SHP77 treated with DMSO at 0.1 percent for 48 hours (cell line): ENCODE measurements around the gene EXOC6.

Experiments
- DNase-seq: peaks from one replicate; lab custom pipeline; 2025; lab: John Stamatoyannopoulos, UW

The EXOC6 gene

GRCh38 chr10:93023013-93023650 is 174.8 kb downstream of the EXOC6 start:
- no peak for DNase-seq

GRCh38 chr10:93026072-93026471 is 177.8 kb downstream of the EXOC6 start:
- DNase-seq, result no peak

- DNase-seq, result no peak
Observed at GRCh38 chr10:93027508-93027907, 179.2 kb downstream of the EXOC6 start.

GRCh38 chr10:93028883-93029282 is 180.6 kb downstream of the EXOC6 start:
- no peak for DNase-seq

GRCh38 chr10:93030409-93030808 is 182.1 kb downstream of the EXOC6 start:
- no peak for DNase-seq

GRCh38 chr10:93032105-93032808 is 183.9 kb downstream of the EXOC6 start:
- no peak for DNase-seq

GRCh38 chr10:93032809-93033137 is 184.5 kb downstream of the EXOC6 start:
- no peak for DNase-seq

- DNase-seq, result no peak
Observed at GRCh38 chr10:93034426-93034825, 186.1 kb downstream of the EXOC6 start.

GRCh38 chr10:93039110-93039509 is 190.8 kb downstream of the EXOC6 start:
- no peak for DNase-seq

- no peak for DNase-seq
Observed at GRCh38 chr10:93039721-93040120, 191.4 kb downstream of the EXOC6 start.

GRCh38 chr10:93054486-93054885 is 206.2 kb downstream of the EXOC6 start:
- DNase-seq, result no peak

- no peak for DNase-seq
Observed at GRCh38 chr10:93058139-93058538, 209.8 kb downstream of the EXOC6 start.

GRCh38 chr10:93059975-93060886 is 211.9 kb downstream of the EXOC6 start, which contains the start of gene CYP26C1:
Gene CYP26C1, plus strand, starts transcription at chr10:93060798. Its CDS starts 466 bp downstream, at chr10:93061264.
- DNase-seq, result no peak

- DNase-seq, result no peak
Observed at GRCh38 chr10:93060887-93061593, 212.7 kb downstream of the EXOC6 start.

GRCh38 chr10:93061594-93062513 is 213.5 kb downstream of the EXOC6 start:
- no peak for DNase-seq

GRCh38 chr10:93062514-93063143 is 214.3 kb downstream of the EXOC6 start:
- DNase-seq, result no peak

GRCh38 chr10:93063144-93063976 is 215.0 kb downstream of the EXOC6 start:
- DNase-seq, result no peak

- no peak for DNase-seq
Observed at GRCh38 chr10:93063977-93064660, 215.8 kb downstream of the EXOC6 start.
